ENCODE data around the gene WWOX.

The WWOX gene

DNA sequence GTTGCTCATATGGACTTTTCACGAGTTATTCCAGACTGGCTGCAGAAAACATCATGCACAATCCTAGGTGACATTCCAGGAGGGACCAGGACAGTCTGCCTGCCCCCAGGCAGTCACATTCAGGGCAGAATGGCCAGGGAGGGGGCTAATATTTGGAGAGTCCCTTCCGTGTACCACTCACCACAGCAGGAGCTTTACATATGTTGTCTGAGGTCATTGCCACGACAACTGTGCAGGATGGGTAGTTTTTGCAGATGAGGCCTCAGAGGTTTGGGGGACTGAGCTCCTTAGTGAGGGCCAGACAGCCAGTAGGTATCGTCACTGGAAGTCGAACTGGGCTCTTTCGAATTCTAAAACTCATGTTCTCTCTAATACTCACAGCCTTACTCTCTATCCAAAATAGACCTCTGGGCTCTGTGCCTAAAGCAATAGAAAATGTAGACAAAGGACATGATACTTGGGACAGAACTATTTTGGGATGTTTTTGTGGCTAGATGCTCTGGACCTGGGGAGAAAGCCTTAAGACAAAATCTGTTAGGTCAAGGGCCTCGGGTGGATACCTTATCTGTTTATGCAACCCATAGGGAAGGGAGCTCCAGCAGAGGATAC lies 1162.6 kb downstream of the WWOX start:
- no peak for DNase-seq
- peaks cover 61% of the 10 kb centered on the region for H3K4me1 Mint-ChIP-seq (ENCODE audit: low read depth)
- peaks cover 14% of the 10 kb centered on the region for H3K27me3 Mint-ChIP-seq

More for the DNA sequence above, 1162.6 kb downstream of the WWOX start:
- no peaks in the 10 kb centered on the region for H3K36me3 Mint-ChIP-seq (ENCODE audit: low read depth)
- no peak overlapping the region for H3K27ac Mint-ChIP-seq
- peaks cover 2% of the 10 kb centered on the region for H3K9me3 Mint-ChIP-seq
- no peak overlapping the region for H3K4me3 Mint-ChIP-seq
